HepG2 (cell line): ENCODE data around the gene FAM117A. TPM values are rescaled to one million over a fixed set of nuclear protein-coding genes. Genes with fewer than 3 reads are reported as not detected.

ENCODE experiments used
- CREM ChIP-seq, 2 experiments: sonication (generic) in 1 of 2; formaldehyde crosslinking in 1 of 2; IDR thresholded peaks; 2 replicates each; pipeline versions ENCODE4 v1.4.0 to v1.6.1; 2016 to 2020; ENCODE audit warnings: antibody characterized with exemption in 1 of 2, mild to moderate bottlenecking in 1 of 2, missing genetic modification reagents in 1 of 2
- JUNB ChIP-seq: sonication (generic); formaldehyde crosslinking; IDR thresholded peaks from 2 replicates; pipeline ENCODE4 v1.8.0; 2022; ENCODE audit warnings: missing genetic modification reagents, mild to moderate bottlenecking, borderline replicate concordance
- MXI1 ChIP-seq: IDR thresholded peaks from 3 replicates; pipeline ENCODE4 v1.6.1; 2012; ENCODE audit warnings: low read depth, low read length, inconsistent platforms, borderline replicate concordance
- NFE2L1 ChIP-seq: sonication (generic); formaldehyde crosslinking; IDR thresholded peaks from 2 replicates; pipeline ENCODE4 v1.4.0; 2020; ENCODE audit warnings: missing genetic modification reagents, mild to moderate bottlenecking, borderline replicate concordance
- NFYC ChIP-seq: IDR thresholded peaks from 2 replicates; pipeline ENCODE4 v1.6.1; 2016; ENCODE audit warnings: missing genetic modification reagents, missing compliant biosample characterization
- SCMH1 ChIP-seq: sonication (generic); formaldehyde crosslinking; IDR thresholded peaks from 2 replicates; pipeline ENCODE4 v1.9.0; 2021; ENCODE audit warnings: missing genetic modification reagents, mild to moderate bottlenecking, borderline replicate concordance
- SETDB1 ChIP-seq: sonication (generic); formaldehyde crosslinking; IDR thresholded peaks from 2 replicates; pipeline ENCODE4 v1.5.1; 2020; ENCODE audit warnings: missing genetic modification reagents, mild to moderate bottlenecking, borderline replicate concordance
- ZNF234 ChIP-seq: sonication (generic); formaldehyde crosslinking; conservative IDR thresholded peaks from 2 replicates; pipeline ENCODE4 v1.5.1; 2020; ENCODE audit warnings: mild to moderate bottlenecking, missing genetic modification reagents
- ZNF670 ChIP-seq: sonication (generic); formaldehyde crosslinking; IDR thresholded peaks from 2 replicates; pipeline ENCODE4 v1.8.0; 2022; ENCODE audit warnings: mild to moderate bottlenecking, missing genetic modification reagents, borderline replicate concordance
- polyA plus RNA-seq, 8 experiments: library from polyadenylated mRNA; depleted of rRNA in 3 of 8; stranded (reverse) in 7 of 8; unstranded in 1 of 8; fragments of >200 nt; fragmentation: Illumina TruSeq in 4 of 8; extraction: Trizol in 4 of 8; gene quantifications; 2 replicates each; pipeline versions ENCODE4 v1.2.1 to v1.2.3, GENCODE V29; 2011 to 2016; ENCODE audit warnings: low read depth in 4 of 8, missing spikeins in 1 of 8, mixed read lengths in 1 of 8; ENCODE audit not compliant: insufficient read depth in 1 of 8
- total RNA-seq, 5 experiments: library from RNA; depleted of rRNA; stranded (reverse); fragments of >200 nt; fragmentation: Illumina TruSeq; extraction: Trizol; gene quantifications; 2 replicates each; pipeline ENCODE4 v1.2.3, GENCODE V29; 2016; ENCODE audit warnings: low read depth in 1 of 5
- TF ChIP-seq, protein P1 (sequence below), 2 experiments: fragments of 450-650 bp in 1 of 2; sonication (generic) in 1 of 2; formaldehyde crosslinking in 1 of 2; IDR thresholded peaks; 2 replicates each; pipeline versions ENCODE4 v1.6.1 to v1.8.0; 2016 to 2022; ENCODE audit warnings: antibody characterized with exemption in 1 of 2, mild to moderate bottlenecking in 1 of 2, missing genetic modification reagents in 1 of 2
- TF ChIP-seq, protein P2 (sequence below): sonication (generic); formaldehyde crosslinking; IDR thresholded peaks from 2 replicates; pipeline ENCODE4 v1.4.0; 2020; ENCODE audit warnings: missing genetic modification reagents
- TF ChIP-seq, protein P3 (sequence below): sonication (generic); formaldehyde crosslinking; IDR thresholded peaks from 2 replicates; pipeline ENCODE4 v1.4.0; 2020; ENCODE audit warnings: mild to moderate bottlenecking, missing genetic modification reagents, borderline replicate concordance
- TF ChIP-seq, protein P4 (sequence below): sonication (generic); formaldehyde crosslinking; IDR thresholded peaks from 2 replicates; pipeline ENCODE4; 2020; ENCODE audit warnings: missing genetic modification reagents, mild to moderate bottlenecking, borderline replicate concordance

The FAM117A gene
- total and polyA plus RNA-seq, 2 of the 13 experiments (the other 11 are each of a cell fraction or from before 2014, with no cell fraction given), result 12.1 to 19.8 TPM

DNA sequence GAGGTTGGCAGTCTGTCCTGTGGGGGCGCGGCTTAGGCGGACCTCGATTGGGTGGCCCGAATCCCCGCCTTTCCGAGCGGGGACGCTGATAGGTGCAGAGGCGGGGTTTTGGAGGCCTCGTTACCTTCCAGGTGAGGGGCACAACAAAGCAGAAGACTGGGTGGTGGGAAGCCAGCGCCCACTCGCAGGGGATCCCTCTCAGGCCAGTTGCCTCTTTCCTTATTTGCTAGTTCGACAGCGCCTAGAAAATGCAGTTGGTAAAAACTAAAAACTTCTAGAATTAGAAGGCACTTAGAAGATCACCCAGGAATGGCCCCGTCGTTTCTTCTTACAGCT lies 25.3 kb upstream of the FAM117A start (continued):
- TF ChIP-seq, protein P1, sequence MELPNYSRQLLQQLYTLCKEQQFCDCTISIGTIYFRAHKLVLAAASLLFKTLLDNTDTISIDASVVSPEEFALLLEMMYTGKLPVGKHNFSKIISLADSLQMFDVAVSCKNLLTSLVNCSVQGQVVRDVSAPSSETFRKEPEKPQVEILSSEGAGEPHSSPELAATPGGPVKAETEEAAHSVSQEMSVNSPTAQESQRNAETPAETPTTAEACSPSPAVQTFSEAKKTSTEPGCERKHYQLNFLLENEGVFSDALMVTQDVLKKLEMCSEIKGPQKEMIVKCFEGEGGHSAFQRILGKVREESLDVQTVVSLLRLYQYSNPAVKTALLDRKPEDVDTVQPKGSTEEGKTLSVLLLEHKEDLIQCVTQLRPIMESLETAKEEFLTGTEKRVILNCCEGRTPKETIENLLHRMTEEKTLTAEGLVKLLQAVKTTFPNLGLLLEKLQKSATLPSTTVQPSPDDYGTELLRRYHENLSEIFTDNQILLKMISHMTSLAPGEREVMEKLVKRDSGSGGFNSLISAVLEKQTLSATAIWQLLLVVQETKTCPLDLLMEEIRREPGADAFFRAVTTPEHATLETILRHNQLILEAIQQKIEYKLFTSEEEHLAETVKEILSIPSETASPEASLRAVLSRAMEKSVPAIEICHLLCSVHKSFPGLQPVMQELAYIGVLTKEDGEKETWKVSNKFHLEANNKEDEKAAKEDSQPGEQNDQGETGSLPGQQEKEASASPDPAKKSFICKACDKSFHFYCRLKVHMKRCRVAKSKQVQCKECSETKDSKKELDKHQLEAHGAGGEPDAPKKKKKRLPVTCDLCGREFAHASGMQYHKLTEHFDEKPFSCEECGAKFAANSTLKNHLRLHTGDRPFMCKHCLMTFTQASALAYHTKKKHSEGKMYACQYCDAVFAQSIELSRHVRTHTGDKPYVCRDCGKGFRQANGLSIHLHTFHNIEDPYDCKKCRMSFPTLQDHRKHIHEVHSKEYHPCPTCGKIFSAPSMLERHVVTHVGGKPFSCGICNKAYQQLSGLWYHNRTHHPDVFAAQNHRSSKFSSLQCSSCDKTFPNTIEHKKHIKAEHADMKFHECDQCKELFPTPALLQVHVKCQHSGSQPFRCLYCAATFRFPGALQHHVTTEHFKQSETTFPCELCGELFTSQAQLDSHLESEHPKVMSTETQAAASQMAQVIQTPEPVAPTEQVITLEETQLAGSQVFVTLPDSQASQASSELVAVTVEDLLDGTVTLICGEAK (IDR thresholded peaks at IDR 0.05), result no peak
- TF ChIP-seq, protein P1 (CRISPR knock-in tag; IDR thresholded peaks at IDR 0.05), result no peak
- no peak for TF ChIP-seq NFYC (CRISPR knock-in tag)
- TF ChIP-seq MXI1, result peak; percentile 74; the same call in 1 of the 3 replicates
- TF ChIP-seq ZNF234 (CRISPR knock-in tag), result no peak
- no peak for TF ChIP-seq NFE2L1 (CRISPR knock-in tag)
- TF ChIP-seq, protein P2, sequence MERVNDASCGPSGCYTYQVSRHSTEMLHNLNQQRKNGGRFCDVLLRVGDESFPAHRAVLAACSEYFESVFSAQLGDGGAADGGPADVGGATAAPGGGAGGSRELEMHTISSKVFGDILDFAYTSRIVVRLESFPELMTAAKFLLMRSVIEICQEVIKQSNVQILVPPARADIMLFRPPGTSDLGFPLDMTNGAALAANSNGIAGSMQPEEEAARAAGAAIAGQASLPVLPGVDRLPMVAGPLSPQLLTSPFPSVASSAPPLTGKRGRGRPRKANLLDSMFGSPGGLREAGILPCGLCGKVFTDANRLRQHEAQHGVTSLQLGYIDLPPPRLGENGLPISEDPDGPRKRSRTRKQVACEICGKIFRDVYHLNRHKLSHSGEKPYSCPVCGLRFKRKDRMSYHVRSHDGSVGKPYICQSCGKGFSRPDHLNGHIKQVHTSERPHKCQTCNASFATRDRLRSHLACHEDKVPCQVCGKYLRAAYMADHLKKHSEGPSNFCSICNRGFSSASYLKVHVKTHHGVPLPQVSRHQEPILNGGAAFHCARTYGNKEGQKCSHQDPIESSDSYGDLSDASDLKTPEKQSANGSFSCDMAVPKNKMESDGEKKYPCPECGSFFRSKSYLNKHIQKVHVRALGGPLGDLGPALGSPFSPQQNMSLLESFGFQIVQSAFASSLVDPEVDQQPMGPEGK (CRISPR knock-in tag), result no peak
- no peak for TF ChIP-seq SCMH1 (CRISPR knock-in tag)
- TF ChIP-seq JUNB (CRISPR knock-in tag), result no peak
- no peak for TF ChIP-seq ZNF670 (CRISPR knock-in tag)
- TF ChIP-seq, protein P3, sequence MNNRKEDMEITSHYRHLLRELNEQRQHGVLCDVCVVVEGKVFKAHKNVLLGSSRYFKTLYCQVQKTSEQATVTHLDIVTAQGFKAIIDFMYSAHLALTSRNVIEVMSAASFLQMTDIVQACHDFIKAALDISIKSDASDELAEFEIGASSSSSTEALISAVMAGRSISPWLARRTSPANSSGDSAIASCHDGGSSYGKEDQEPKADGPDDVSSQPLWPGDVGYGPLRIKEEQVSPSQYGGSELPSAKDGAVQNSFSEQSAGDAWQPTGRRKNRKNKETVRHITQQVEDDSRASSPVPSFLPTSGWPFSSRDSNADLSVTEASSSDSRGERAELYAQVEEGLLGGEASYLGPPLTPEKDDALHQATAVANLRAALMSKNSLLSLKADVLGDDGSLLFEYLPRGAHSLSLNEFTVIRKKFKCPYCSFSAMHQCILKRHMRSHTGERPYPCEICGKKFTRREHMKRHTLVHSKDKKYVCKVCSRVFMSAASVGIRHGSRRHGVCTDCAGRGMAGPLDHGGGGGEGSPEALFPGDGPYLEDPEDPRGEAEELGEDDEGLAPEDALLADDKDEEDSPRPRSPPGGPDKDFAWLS (CRISPR knock-in tag), result no peak
- TF ChIP-seq SETDB1 (CRISPR knock-in tag), result no peak
- TF ChIP-seq, protein P4, sequence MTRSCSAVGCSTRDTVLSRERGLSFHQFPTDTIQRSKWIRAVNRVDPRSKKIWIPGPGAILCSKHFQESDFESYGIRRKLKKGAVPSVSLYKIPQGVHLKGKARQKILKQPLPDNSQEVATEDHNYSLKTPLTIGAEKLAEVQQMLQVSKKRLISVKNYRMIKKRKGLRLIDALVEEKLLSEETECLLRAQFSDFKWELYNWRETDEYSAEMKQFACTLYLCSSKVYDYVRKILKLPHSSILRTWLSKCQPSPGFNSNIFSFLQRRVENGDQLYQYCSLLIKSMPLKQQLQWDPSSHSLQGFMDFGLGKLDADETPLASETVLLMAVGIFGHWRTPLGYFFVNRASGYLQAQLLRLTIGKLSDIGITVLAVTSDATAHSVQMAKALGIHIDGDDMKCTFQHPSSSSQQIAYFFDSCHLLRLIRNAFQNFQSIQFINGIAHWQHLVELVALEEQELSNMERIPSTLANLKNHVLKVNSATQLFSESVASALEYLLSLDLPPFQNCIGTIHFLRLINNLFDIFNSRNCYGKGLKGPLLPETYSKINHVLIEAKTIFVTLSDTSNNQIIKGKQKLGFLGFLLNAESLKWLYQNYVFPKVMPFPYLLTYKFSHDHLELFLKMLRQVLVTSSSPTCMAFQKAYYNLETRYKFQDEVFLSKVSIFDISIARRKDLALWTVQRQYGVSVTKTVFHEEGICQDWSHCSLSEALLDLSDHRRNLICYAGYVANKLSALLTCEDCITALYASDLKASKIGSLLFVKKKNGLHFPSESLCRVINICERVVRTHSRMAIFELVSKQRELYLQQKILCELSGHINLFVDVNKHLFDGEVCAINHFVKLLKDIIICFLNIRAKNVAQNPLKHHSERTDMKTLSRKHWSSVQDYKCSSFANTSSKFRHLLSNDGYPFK (CRISPR knock-in tag), result no peak
- peak; percentile 28; the same call in 1 of the 2 replicates for TF ChIP-seq CREM (IDR thresholded peaks at IDR 0.05)
- no peak for TF ChIP-seq CREM (CRISPR knock-in tag; IDR thresholded peaks at IDR 0.05)
